HepG2 (cell line): ENCODE data around the gene NLRP12. TPM values are rescaled to one million over a fixed set of nuclear protein-coding genes. Genes with fewer than 3 reads are reported as not detected.

ENCODE experiments used
- AGO2 ChIP-seq: fragments of 200-400 bp; formaldehyde crosslinking; optimal IDR thresholded peaks from 2 replicates; pipeline ENCODE3; 2017; ENCODE audit warnings: mild to moderate bottlenecking, low read depth, low read length, moderate library complexity
- ASH2L ChIP-seq: fragments of 300-600, 200-600 bp; sonication (generic); IDR thresholded peaks from 2 replicates; pipeline ENCODE4 v1.7.0; 2017; ENCODE audit warnings: low read depth, mild to moderate bottlenecking, moderate library complexity, mixed read lengths, low read length; ENCODE audit not compliant: insufficient read length
- CC2D1A ChIP-seq: sonication (generic); formaldehyde crosslinking; IDR thresholded peaks from 2 replicates; pipeline ENCODE4 v1.8.1; 2023; ENCODE audit warnings: mild to moderate bottlenecking, missing genetic modification reagents
- CCAR2 ChIP-seq: fragments of 200-400 bp; formaldehyde crosslinking; optimal IDR thresholded peaks from 2 replicates; pipeline ENCODE3; 2018; ENCODE audit warnings: low read depth, mild to moderate bottlenecking, low read length, moderate library complexity
- GZF1 ChIP-seq: sonication (generic); formaldehyde crosslinking; IDR thresholded peaks from 2 replicates; pipeline ENCODE4 v1.5.1; 2020; ENCODE audit warnings: mild to moderate bottlenecking, missing genetic modification reagents
- HNRNPK ChIP-seq: fragments of 200-400 bp; formaldehyde crosslinking; IDR thresholded peaks from 2 replicates; pipeline ENCODE4 v1.6.1; 2018; ENCODE audit warnings: low read length, low read depth, moderate library complexity, mild to moderate bottlenecking; ENCODE audit not compliant: poor library complexity, severe bottlenecking
- NFE2L2 ChIP-seq: fragments of 150-350 bp; IDR thresholded peaks from 2 replicates; pipeline ENCODE4 v1.6.1; 2014; ENCODE audit warnings: low read length
- NFKB2 ChIP-seq: sonication (generic); formaldehyde crosslinking; IDR thresholded peaks from 2 replicates; pipeline ENCODE4 v1.4.0; 2020; ENCODE audit warnings: missing genetic modification reagents, borderline replicate concordance
- NR1H2 ChIP-seq: sonication (generic); formaldehyde crosslinking; IDR thresholded peaks from 2 replicates; pipeline ENCODE4 v1.8.1; 2022; ENCODE audit warnings: low read depth, missing genetic modification reagents, borderline replicate concordance
- RFX3 ChIP-seq: IDR thresholded peaks from 2 replicates; pipeline ENCODE4 v1.6.1; 2016; ENCODE audit warnings: missing biosample characterization, missing genetic modification reagents
- RXRA ChIP-seq: sonication (generic); formaldehyde crosslinking; IDR thresholded peaks from 2 replicates; pipeline ENCODE4 v1.5.1; 2020; ENCODE audit warnings: missing genetic modification reagents
- RXRB ChIP-seq: IDR thresholded peaks from 2 replicates; pipeline ENCODE4 v1.6.1; 2016; ENCODE audit warnings: borderline replicate concordance, missing genetic modification reagents, missing compliant biosample characterization
- SRSF1 ChIP-seq: fragments of 200-400 bp; formaldehyde crosslinking; optimal IDR thresholded peaks from 2 replicates; pipeline ENCODE3; 2017; ENCODE audit warnings: mild to moderate bottlenecking, low read depth, low read length, moderate library complexity
- TAF1 ChIP-seq: sonication (generic); formaldehyde crosslinking; IDR thresholded peaks from 2 replicates; pipeline ENCODE4 v1.4.0; 2020; ENCODE audit warnings: missing genetic modification reagents
- U2AF1 ChIP-seq: fragments of 200-400 bp; formaldehyde crosslinking; optimal IDR thresholded peaks from 2 replicates; pipeline ENCODE3; 2017; ENCODE audit warnings: mild to moderate bottlenecking, low read depth, low read length
- ZFP1 ChIP-seq: IDR thresholded peaks from 2 replicates; pipeline ENCODE4 v1.6.1; 2016
- ZNF83 ChIP-seq: sonication (generic); formaldehyde crosslinking; IDR thresholded peaks from 2 replicates; pipeline ENCODE4 v1.4.0; 2020; ENCODE audit warnings: missing genetic modification reagents, mild to moderate bottlenecking, borderline replicate concordance
- ZSCAN12 ChIP-seq: sonication (generic); formaldehyde crosslinking; IDR thresholded peaks from 2 replicates; pipeline ENCODE4 v1.9.0; 2021; ENCODE audit warnings: mild to moderate bottlenecking, missing genetic modification reagents
- polyA plus RNA-seq, 8 experiments: library from polyadenylated mRNA; depleted of rRNA in 3 of 8; stranded (reverse) in 7 of 8; unstranded in 1 of 8; fragments of >200 nt; fragmentation: Illumina TruSeq in 4 of 8; extraction: Trizol in 4 of 8; gene quantifications; 2 replicates each; pipeline versions ENCODE4 v1.2.1 to v1.2.3, GENCODE V29; 2011 to 2016; ENCODE audit warnings: low read depth in 4 of 8, missing spikeins in 1 of 8, mixed read lengths in 1 of 8; ENCODE audit not compliant: insufficient read depth in 1 of 8
- total RNA-seq, 5 experiments: library from RNA; depleted of rRNA; stranded (reverse); fragments of >200 nt; fragmentation: Illumina TruSeq; extraction: Trizol; gene quantifications; 2 replicates each; pipeline ENCODE4 v1.2.3, GENCODE V29; 2016; ENCODE audit warnings: low read depth in 1 of 5
- TF ChIP-seq, protein P1 (sequence below): sonication (generic); formaldehyde crosslinking; IDR thresholded peaks from 2 replicates; pipeline ENCODE4 v1.8.1; 2023; ENCODE audit warnings: mild to moderate bottlenecking, moderate library complexity, missing genetic modification reagents
- TF ChIP-seq, protein P2 (sequence below): sonication (generic); formaldehyde crosslinking; IDR thresholded peaks from 2 replicates; pipeline ENCODE4 v1.4.0; 2020; ENCODE audit warnings: missing genetic modification reagents
- TF ChIP-seq, protein P3 (sequence below): sonication (generic); formaldehyde crosslinking; IDR thresholded peaks from 2 replicates; pipeline ENCODE4 v1.4.0; 2020; ENCODE audit warnings: missing genetic modification reagents
- TF ChIP-seq, protein P4 (sequence below): sonication (generic); formaldehyde crosslinking; IDR thresholded peaks from 2 replicates; pipeline ENCODE4 v1.4.0; 2020; ENCODE audit warnings: missing genetic modification reagents

NLRP12 gene
- total and polyA plus RNA-seq, 2 of the 13 experiments (the other 11 are each of a cell fraction or from before 2014, with no cell fraction given) = 0.15 to 0.20 TPM

DNA sequence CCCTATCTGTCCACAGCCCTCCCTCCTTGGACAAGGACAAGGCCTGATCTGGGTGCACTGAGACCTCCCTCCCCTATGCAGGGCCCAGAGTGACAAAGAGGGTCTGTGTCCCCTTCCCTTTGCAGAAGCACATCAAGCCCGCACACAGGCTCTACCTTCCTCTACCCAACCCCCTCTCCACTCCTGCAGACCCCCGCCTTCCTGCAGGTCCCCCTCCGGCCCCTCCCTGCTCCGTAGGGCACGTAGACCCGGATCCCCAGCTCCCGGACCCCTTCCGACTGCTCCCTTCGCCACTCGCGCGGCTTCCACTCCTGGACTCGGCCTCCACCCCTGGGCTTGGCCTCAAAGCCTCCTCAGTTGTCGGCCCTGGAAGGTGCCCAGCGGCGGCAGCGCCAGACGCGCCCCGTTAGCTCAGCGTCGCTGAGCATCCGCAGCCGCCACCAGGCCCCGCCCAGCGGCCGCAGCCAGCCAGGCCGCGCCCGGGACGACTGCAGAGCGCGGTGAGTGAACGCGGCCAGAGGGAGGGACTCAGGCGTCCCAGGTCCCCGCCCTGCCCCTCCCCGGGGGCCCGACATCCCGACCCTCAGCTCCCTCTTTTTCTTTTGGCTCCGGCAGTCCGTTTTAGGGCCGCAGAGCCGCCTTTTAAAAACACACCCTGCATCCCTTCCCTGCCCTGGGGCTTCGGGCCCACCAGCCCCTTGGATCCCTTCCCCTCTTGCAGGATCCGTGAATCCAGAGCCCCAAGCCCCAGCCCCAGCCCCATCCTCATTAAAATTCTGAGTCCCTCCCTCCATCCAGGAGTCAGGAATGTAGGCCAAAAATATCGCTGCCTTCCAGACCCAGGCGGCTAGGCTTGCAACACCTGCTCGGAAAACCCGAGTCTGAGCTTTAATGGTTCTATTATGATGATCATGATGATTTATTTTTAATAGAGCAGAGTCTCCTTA, 42.1 kb upstream of the NLRP12 start (continued):
- TF ChIP-seq NR1H2 (CRISPR knock-in tag) = no peak
- TF ChIP-seq ASH2L = peak; percentile 35
- TF ChIP-seq, protein P1, sequence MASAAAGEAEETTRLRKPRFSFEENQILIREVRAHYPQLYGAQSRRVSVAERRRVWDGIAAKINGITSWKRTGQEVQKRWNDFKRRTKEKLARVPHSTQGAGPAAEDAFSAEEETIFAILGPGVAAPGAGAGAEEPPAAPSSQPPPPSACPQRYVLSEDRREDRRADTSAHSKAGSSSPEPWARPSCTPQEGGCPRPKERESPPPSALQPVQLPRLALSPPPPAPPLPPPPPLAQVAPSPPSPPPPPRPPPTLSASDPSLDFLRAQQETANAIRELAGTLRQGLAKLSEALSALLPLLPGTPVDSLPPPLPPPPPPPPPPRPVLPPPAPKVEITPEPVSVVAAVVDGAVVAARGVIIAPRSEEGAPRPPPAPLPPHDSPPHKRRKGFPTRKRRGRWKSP = 0 out of 2 replicates have a peak, but pooled peaks have one; percentile 9
- no peak for TF ChIP-seq NFE2L2
- peak; percentile 96 for TF ChIP-seq AGO2
- no peak for TF ChIP-seq GZF1 (CRISPR knock-in tag)
- TF ChIP-seq, protein P2, sequence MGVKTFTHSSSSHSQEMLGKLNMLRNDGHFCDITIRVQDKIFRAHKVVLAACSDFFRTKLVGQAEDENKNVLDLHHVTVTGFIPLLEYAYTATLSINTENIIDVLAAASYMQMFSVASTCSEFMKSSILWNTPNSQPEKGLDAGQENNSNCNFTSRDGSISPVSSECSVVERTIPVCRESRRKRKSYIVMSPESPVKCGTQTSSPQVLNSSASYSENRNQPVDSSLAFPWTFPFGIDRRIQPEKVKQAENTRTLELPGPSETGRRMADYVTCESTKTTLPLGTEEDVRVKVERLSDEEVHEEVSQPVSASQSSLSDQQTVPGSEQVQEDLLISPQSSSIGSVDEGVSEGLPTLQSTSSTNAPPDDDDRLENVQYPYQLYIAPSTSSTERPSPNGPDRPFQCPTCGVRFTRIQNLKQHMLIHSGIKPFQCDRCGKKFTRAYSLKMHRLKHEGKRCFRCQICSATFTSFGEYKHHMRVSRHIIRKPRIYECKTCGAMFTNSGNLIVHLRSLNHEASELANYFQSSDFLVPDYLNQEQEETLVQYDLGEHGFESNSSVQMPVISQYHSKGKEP = no peak
- peak; percentile 6 for TF ChIP-seq SRSF1
- TF ChIP-seq HNRNPK = peak; percentile 75
- TF ChIP-seq, protein P3, sequence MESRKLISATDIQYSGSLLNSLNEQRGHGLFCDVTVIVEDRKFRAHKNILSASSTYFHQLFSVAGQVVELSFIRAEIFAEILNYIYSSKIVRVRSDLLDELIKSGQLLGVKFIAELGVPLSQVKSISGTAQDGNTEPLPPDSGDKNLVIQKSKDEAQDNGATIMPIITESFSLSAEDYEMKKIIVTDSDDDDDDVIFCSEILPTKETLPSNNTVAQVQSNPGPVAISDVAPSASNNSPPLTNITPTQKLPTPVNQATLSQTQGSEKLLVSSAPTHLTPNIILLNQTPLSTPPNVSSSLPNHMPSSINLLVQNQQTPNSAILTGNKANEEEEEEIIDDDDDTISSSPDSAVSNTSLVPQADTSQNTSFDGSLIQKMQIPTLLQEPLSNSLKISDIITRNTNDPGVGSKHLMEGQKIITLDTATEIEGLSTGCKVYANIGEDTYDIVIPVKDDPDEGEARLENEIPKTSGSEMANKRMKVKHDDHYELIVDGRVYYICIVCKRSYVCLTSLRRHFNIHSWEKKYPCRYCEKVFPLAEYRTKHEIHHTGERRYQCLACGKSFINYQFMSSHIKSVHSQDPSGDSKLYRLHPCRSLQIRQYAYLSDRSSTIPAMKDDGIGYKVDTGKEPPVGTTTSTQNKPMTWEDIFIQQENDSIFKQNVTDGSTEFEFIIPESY (CRISPR knock-in tag) = 0 out of 2 replicates have a peak, but pooled peaks have one; percentile 5
- TF ChIP-seq ZFP1 (CRISPR knock-in tag) = no peak
- TF ChIP-seq CC2D1A = peak; percentile 34; the same call in 1 of the 2 replicates
- no peak for TF ChIP-seq U2AF1
- TF ChIP-seq, protein P4, sequence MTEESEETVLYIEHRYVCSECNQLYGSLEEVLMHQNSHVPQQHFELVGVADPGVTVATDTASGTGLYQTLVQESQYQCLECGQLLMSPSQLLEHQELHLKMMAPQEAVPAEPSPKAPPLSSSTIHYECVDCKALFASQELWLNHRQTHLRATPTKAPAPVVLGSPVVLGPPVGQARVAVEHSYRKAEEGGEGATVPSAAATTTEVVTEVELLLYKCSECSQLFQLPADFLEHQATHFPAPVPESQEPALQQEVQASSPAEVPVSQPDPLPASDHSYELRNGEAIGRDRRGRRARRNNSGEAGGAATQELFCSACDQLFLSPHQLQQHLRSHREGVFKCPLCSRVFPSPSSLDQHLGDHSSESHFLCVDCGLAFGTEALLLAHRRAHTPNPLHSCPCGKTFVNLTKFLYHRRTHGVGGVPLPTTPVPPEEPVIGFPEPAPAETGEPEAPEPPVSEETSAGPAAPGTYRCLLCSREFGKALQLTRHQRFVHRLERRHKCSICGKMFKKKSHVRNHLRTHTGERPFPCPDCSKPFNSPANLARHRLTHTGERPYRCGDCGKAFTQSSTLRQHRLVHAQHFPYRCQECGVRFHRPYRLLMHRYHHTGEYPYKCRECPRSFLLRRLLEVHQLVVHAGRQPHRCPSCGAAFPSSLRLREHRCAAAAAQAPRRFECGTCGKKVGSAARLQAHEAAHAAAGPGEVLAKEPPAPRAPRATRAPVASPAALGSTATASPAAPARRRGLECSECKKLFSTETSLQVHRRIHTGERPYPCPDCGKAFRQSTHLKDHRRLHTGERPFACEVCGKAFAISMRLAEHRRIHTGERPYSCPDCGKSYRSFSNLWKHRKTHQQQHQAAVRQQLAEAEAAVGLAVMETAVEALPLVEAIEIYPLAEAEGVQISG (CRISPR knock-in tag) = peak; percentile 51; the same call in 1 of the 2 replicates
- TF ChIP-seq ZNF83 (CRISPR knock-in tag) = no peak; the same call in 1 of the 2 replicates
- TF ChIP-seq RXRA (CRISPR knock-in tag) = peak; percentile 42; the same call in 1 of the 2 replicates
- TF ChIP-seq ZSCAN12 (CRISPR knock-in tag) = no peak; the same call in 1 of the 2 replicates
- TF ChIP-seq RFX3 (CRISPR knock-in tag) = peak; percentile 2; the same call in 1 of the 2 replicates
- peak; percentile 34; the same call in 1 of the 2 replicates for TF ChIP-seq RXRB (CRISPR knock-in tag)
- peak; percentile 73 for TF ChIP-seq TAF1 (CRISPR knock-in tag)
- peak; percentile 29 for TF ChIP-seq NFKB2 (CRISPR knock-in tag)
- no peak for TF ChIP-seq CCAR2
